OCI-LY7 (cell line): ENCODE measurements around the gene TRIO. TPM values are rescaled to one million over a fixed set of nuclear protein-coding genes. Genes with fewer than 3 reads are reported as not detected.

Experiments used
- BruUV-seq: library from RNA; stranded (reverse); fragments of 400-500 nt; replicated peaks from 2 replicates; lab custom pipeline; 2021; lab: Mats Ljungman, UMichigan
- CTCF ChIA-PET: fragments of 300-600 bp; sonication (Branson Sonifier 250); formaldehyde crosslinking; loops from one replicate; lab custom pipeline; 2022; ENCODE audit warnings: antibody characterized with exemption; ENCODE audit not compliant: unreplicated experiment; lab: Charles Lee
- POLR2A ChIA-PET: fragments of 300-600 bp; sonication (Branson Sonifier 250); formaldehyde crosslinking; loops from one replicate; lab custom pipeline; 2022; ENCODE audit warnings: antibody characterized with exemption; lab: Charles Lee
- DNase-seq: peaks from one replicate; pipeline ENCODE4 v3.0.0-alpha.2; 2015; ENCODE audit warnings: low spot score
- H2AFZ ChIP-seq: fragments of 200-600 bp; sonication (generic), shearing (Covaris generic); 2 replicates; pipeline ENCODE4 v1.6.1; 2014; ENCODE audit warnings: mild to moderate bottlenecking, antibody characterized with exemption, low read length, moderate library complexity
- H3K27ac ChIP-seq: fragments of 200-600 bp; sonication (generic); 2 replicates; pipeline ENCODE4 v1.5.1; 2014; ENCODE audit warnings: mixed run types, low read depth, mild to moderate bottlenecking, moderate library complexity, low read length, inconsistent platforms; ENCODE audit not compliant: poor library complexity, severe bottlenecking
- H3K36me3 ChIP-seq: fragments of 200-600 bp; sonication (generic); 2 replicates; pipeline ENCODE4 v1.6.1; 2014; ENCODE audit warnings: mild to moderate bottlenecking, antibody characterized with exemption, low read length, moderate library complexity, mixed read lengths; ENCODE audit not compliant: insufficient read depth
- H3K4me1 ChIP-seq: fragments of 200-600 bp; sonication (generic); 2 replicates; pipeline ENCODE4 v1.5.1; 2014; ENCODE audit warnings: mild to moderate bottlenecking, low read length; ENCODE audit not compliant: insufficient read depth, poor library complexity, severe bottlenecking
- H3K4me2 ChIP-seq: fragments of 200-600 bp; sonication (generic); 2 replicates; pipeline ENCODE4 v1.6.1; 2014; ENCODE audit warnings: mild to moderate bottlenecking, low read length
- H3K4me3 ChIP-seq: fragments of 200-600 bp; sonication (generic); 2 replicates; pipeline ENCODE4 v1.5.1; 2014; ENCODE audit warnings: mild to moderate bottlenecking, low read depth, low read length; ENCODE audit not compliant: poor library complexity, severe bottlenecking
- H3K79me2 ChIP-seq: fragments of 200-600 bp; sonication (generic); 2 replicates; pipeline ENCODE4 v1.6.1; 2016; ENCODE audit warnings: low read depth, mild to moderate bottlenecking, low read length, moderate library complexity, mixed read lengths; ENCODE audit not compliant: insufficient read depth
- H3K9me2 ChIP-seq: fragments of 200-600 bp; sonication (generic); 2 replicates; pipeline ENCODE4 v1.6.1; 2016; ENCODE audit warnings: mild to moderate bottlenecking, low read length, mixed read lengths; ENCODE audit not compliant: insufficient read depth
- H3K9me3 ChIP-seq: fragments of 200-600 bp; sonication (generic); 2 replicates; pipeline ENCODE4 v1.6.1; 2014; ENCODE audit warnings: mild to moderate bottlenecking, mixed run types, low read length, mixed read lengths
- H4K20me1 ChIP-seq: fragments of 200-600 bp; sonication (generic); 2 replicates; pipeline ENCODE4 v1.6.1; 2014; ENCODE audit warnings: mild to moderate bottlenecking, antibody characterized with exemption, low read length, moderate library complexity, mixed read lengths; ENCODE audit not compliant: insufficient read depth
- EZH2phosphoT487 ChIP-seq: fragments of 200-600 bp; sonication (generic); IDR thresholded peaks from 2 replicates; pipeline ENCODE4 v1.6.1; 2018; ENCODE audit warnings: low read depth, borderline replicate concordance, mild to moderate bottlenecking, mixed run types, antibody characterized with exemption, low read length, moderate library complexity, mixed read lengths
- intact Hi-C: fragments of 100-400 bp; cut with micrococcal nuclease; formaldehyde crosslinking; loops from one replicate; pipeline ENCODE4 v1.10.0; 2022; ENCODE audit not compliant: unreplicated experiment
- total RNA-seq, 2 experiments: library from RNA; depleted of rRNA in 1 of 2; stranded (reverse); fragments of >200 nt in 1 of 2; shearing (Covaris generic) in 1 of 2; gene quantifications; 2 replicates each; pipeline ENCODE4 v1.2.3, GENCODE V29; 2014 to 2022
- TF ChIP-seq, protein P1 (sequence below): fragments of 200-600 bp; sonication (generic); conservative IDR thresholded peaks from 2 replicates; pipeline ENCODE4 v1.5.1; 2014; ENCODE audit warnings: mild to moderate bottlenecking, antibody characterized with exemption, low read length, moderate library complexity, mixed read lengths

The TRIO gene
- total RNA-seq, 2 experiments from 2014 or later, result 35.8 to 55.1 TPM

DNA sequence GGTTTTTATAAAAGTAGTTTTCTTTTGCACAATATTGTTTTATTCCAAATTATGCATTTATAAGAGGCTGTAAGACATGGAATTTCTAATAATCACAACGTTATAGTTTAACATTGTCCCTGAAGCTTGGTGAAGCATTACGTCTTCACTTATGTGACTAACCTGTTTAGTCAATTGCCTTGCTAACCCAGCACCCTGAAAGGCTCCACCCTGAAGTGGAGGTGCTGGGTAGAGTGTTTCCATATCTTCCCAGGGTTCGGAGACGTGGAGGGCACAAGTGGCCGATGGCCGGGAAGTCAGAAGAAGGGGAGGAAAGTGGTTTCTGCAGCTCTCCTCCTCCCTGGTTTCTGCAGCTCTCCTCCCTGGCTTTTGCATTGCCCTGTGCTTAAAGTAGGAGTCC lies 83.4 kb downstream of the TRIO start:
- H4K20me1 ChIP-seq, result no peaks in the 10 kb centered on the region
- no peak overlapping the region for H3K4me3 ChIP-seq
- no peak overlapping the region for H3K4me2 ChIP-seq
- ChIA-PET POLR2A (interaction anchor here (1.6 kb wide), 1 partner anchor 25 kb away, joined by 4 read pairs; no protein-coding TSS in a partner anchor), CTCF (no interaction called here)
- no TSS peak for BruUV-seq
- TF ChIP-seq, protein P1, sequence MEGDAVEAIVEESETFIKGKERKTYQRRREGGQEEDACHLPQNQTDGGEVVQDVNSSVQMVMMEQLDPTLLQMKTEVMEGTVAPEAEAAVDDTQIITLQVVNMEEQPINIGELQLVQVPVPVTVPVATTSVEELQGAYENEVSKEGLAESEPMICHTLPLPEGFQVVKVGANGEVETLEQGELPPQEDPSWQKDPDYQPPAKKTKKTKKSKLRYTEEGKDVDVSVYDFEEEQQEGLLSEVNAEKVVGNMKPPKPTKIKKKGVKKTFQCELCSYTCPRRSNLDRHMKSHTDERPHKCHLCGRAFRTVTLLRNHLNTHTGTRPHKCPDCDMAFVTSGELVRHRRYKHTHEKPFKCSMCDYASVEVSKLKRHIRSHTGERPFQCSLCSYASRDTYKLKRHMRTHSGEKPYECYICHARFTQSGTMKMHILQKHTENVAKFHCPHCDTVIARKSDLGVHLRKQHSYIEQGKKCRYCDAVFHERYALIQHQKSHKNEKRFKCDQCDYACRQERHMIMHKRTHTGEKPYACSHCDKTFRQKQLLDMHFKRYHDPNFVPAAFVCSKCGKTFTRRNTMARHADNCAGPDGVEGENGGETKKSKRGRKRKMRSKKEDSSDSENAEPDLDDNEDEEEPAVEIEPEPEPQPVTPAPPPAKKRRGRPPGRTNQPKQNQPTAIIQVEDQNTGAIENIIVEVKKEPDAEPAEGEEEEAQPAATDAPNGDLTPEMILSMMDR, result no peak
- TF ChIP-seq EZH2phosphoT487, result no peak
- DNase-seq, result no peak
- H2AFZ ChIP-seq, result no peak overlapping the region
- H3K9me2 ChIP-seq, result no peaks in the 10 kb centered on the region
- H3K9me3 ChIP-seq, result no peaks in the 10 kb centered on the region
- H3K79me2 ChIP-seq, result peaks cover 8% of the 10 kb centered on the region; the same call in 1 of the 2 replicates
- no peak overlapping the region for H3K27ac ChIP-seq
- H3K4me1 ChIP-seq, result peaks cover 43% of the 10 kb centered on the region
- intact Hi-C loops, result no loop called here
- H3K36me3 ChIP-seq, result no peaks in the 10 kb centered on the region

- no TSS peak for BruUV-seq
- no peak for DNase-seq
- Histone ChIP-seq H3K27ac (no peak overlapping the region), H3K4me3 (no peak overlapping the region), H3K79me2 (peaks cover 8% of the 10 kb centered on the region; the same call in 1 of the 2 replicates), H3K4me1 (peaks cover 39% of the 10 kb centered on the region), H2AFZ (no peak overlapping the region), H3K4me2 (no peak overlapping the region), H3K9me2 (no peaks in the 10 kb centered on the region), H4K20me1 (no peaks in the 10 kb centered on the region), H3K36me3 (no peaks in the 10 kb centered on the region), H3K9me3 (no peaks in the 10 kb centered on the region)
- POLR2A ChIA-PET, result interaction anchor here (0.5 to 1.6 kb wide), 2 partner anchors 25 to 87 kb away, joined by 4 read pairs; no protein-coding TSS in a partner anchor
- intact Hi-C loops, result no loop called here
- TF ChIP-seq EZH2phosphoT487, result no peak
- TF ChIP-seq, protein P1, result no peak
- CTCF ChIA-PET, result no interaction called here
Measured at GRCh38 chr5:14226992-14227391, 83.8 kb downstream of the TRIO start.

- no peaks in the 10 kb centered on the region for H3K9me2 ChIP-seq
- H3K4me3 ChIP-seq, result no peak overlapping the region
- H2AFZ ChIP-seq, result no peak overlapping the region
- peaks cover 8% of the 10 kb centered on the region; the same call in 1 of the 2 replicates for H3K79me2 ChIP-seq
- no peak for DNase-seq
- H4K20me1 ChIP-seq, result no peaks in the 10 kb centered on the region
- no peak overlapping the region for H3K27ac ChIP-seq
- H3K4me2 ChIP-seq, result no peak overlapping the region
- ChIA-PET CTCF (no interaction called here), POLR2A (interaction anchor here (0.5 to 1.6 kb wide), 2 partner anchors 26 to 87 kb away, joined by 4 read pairs; no protein-coding TSS in a partner anchor)
- BruUV-seq, result no TSS peak
- intact Hi-C loops, result no loop called here
- H3K36me3 ChIP-seq, result no peaks in the 10 kb centered on the region
- no peak for TF ChIP-seq EZH2phosphoT487
- TF ChIP-seq, protein P1, result no peak
- no peaks in the 10 kb centered on the region for H3K9me3 ChIP-seq
- peaks cover 34% of the 10 kb centered on the region for H3K4me1 ChIP-seq
Measured at GRCh38 chr5:14227513-14227912, 84.4 kb downstream of the TRIO start.
